ENCODE data around the gene CAMSAP1. TPM values are rescaled to one million over a fixed set of nuclear protein-coding genes. Genes with fewer than 3 reads are reported as not detected.

Gene CAMSAP1
- total RNA-seq, 1 donor from 2014 or later: 35.5 TPM

DNA sequence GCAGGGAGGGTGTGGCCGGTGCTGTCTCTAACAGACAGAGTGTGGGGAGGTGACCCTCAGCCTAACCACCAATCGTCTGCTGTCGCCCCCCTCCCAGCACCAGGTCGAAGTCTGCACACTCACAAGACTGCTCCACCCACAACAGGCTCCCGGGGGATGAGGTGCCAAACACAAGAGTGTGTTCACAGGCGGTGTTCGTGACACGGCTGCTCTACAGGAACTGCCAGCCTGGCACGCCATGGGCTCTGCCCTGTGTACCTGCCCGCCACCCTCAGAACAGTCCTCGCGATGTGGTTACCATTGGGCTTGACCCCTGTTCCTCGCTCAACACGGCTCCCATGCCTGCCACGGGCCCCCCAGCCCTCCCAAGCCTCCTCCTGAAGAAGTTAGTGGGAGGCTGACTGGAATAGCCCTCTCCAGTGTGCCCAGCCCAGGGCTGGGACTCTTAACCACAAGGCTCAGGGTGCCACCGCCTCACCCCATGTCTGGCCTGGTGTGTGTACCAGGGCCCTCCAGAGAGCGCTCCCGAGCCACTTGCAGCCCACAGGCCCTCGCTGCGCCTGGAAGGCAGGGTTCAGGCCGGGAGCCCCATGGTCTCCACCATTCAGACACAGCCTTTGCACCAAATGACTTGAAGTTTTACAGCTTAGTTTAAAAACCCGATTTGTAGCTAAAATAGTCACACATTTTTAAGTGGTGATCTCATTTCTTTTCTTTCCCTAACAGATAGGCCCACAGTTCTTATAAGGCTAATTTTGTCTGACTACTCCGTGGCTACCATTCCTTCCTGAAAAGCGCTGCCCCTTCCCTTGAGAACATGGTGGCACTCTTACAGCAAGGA, 102.5 kb downstream of the CAMSAP1 start:
- TF ChIP-seq, protein P1, sequence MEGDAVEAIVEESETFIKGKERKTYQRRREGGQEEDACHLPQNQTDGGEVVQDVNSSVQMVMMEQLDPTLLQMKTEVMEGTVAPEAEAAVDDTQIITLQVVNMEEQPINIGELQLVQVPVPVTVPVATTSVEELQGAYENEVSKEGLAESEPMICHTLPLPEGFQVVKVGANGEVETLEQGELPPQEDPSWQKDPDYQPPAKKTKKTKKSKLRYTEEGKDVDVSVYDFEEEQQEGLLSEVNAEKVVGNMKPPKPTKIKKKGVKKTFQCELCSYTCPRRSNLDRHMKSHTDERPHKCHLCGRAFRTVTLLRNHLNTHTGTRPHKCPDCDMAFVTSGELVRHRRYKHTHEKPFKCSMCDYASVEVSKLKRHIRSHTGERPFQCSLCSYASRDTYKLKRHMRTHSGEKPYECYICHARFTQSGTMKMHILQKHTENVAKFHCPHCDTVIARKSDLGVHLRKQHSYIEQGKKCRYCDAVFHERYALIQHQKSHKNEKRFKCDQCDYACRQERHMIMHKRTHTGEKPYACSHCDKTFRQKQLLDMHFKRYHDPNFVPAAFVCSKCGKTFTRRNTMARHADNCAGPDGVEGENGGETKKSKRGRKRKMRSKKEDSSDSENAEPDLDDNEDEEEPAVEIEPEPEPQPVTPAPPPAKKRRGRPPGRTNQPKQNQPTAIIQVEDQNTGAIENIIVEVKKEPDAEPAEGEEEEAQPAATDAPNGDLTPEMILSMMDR (IDR thresholded peaks at IDR 0.05): no peak
- Mint-ChIP-seq H3K4me1 (ENCODE audit: low read depth) (peaks cover 30% of the 10 kb centered on the region), H3K27ac (ENCODE audit: unreplicated experiment) (peak overlapping the region; percentile 71), H3K9me3 (ENCODE audit: low read depth) (peaks cover 5% of the 10 kb centered on the region), H3K27me3 (ENCODE audit: low read depth) (no peaks in the 10 kb centered on the region), H3K4me3 (ENCODE audit: unreplicated experiment) (no peak overlapping the region), H3K36me3 (ENCODE audit: low read depth) (peaks cover 6% of the 10 kb centered on the region)
- peak; percentile 83 for DNase-seq (ENCODE audit: low spot score)

DNA sequence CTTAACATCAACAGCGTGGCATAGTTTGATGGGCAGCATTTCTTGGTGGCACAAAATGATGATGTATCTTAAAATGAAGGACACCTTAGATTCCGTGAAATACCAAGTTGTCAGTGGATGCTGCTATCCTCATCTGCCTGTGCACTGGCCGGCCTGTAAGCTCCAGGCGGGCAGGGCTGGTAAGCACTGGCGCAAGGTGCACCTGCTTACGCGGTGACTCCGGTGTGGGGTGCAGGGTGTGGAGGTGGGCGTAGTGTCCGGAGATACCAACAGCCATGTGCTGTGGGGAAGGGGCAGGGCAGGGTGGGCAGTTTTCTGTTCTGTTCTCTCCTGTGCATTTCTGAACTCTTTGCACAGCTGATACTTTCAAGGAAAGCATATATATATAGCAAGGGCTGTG, 103.9 kb downstream of the CAMSAP1 start:
- H3K9me3 Mint-ChIP-seq (ENCODE audit: low read depth): peaks cover 5% of the 10 kb centered on the region
- TF ChIP-seq, protein P1 (IDR thresholded peaks at IDR 0.05): no peak
- H3K4me3 Mint-ChIP-seq (ENCODE audit: unreplicated experiment): no peak overlapping the region
- peaks cover 6% of the 10 kb centered on the region for H3K36me3 Mint-ChIP-seq (ENCODE audit: low read depth)
- no peak overlapping the region for H3K27ac Mint-ChIP-seq (ENCODE audit: unreplicated experiment)
- H3K4me1 Mint-ChIP-seq (ENCODE audit: low read depth): peaks cover 20% of the 10 kb centered on the region
- H3K27me3 Mint-ChIP-seq (ENCODE audit: low read depth): no peaks in the 10 kb centered on the region
- peak; percentile 85 for DNase-seq (ENCODE audit: low spot score)

DNA sequence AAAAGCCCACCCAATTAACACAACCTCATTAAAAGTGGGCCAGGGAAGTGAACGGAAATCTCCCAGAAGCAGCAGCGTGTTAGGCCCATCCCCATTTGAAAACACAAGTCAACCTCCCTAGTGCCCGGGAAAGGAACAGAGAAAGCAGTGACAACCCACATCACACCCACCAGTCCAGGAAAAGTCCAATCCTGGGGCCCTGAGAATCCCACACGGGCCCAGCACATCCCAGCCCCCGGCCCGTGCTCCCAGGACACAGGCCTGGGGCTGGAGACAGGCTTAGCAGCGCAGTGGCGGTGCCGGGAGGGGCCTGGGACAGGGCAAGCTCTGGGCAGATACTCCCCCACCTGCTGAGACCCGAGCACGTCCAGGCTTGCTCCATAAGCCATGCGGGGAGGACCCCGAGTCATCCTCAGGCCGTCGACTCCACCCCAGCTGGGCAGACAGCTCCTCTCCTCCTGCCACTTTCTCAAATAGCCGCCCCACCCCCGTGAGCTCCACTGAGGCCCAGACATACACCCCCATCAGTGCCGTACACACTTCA, 104.4 kb downstream of the CAMSAP1 start:
- no peaks in the 10 kb centered on the region for H3K27me3 Mint-ChIP-seq (ENCODE audit: low read depth)
- TF ChIP-seq, protein P1 (IDR thresholded peaks at IDR 0.05): no peak
- peaks cover 20% of the 10 kb centered on the region for H3K4me1 Mint-ChIP-seq (ENCODE audit: low read depth)
- H3K27ac Mint-ChIP-seq (ENCODE audit: unreplicated experiment): no peak overlapping the region
- peaks cover 4% of the 10 kb centered on the region for H3K36me3 Mint-ChIP-seq (ENCODE audit: low read depth)
- H3K4me3 Mint-ChIP-seq (ENCODE audit: unreplicated experiment): no peak overlapping the region
- peak; percentile 89 for DNase-seq (ENCODE audit: low spot score)
- peaks cover 5% of the 10 kb centered on the region for H3K9me3 Mint-ChIP-seq (ENCODE audit: low read depth)

DNA sequence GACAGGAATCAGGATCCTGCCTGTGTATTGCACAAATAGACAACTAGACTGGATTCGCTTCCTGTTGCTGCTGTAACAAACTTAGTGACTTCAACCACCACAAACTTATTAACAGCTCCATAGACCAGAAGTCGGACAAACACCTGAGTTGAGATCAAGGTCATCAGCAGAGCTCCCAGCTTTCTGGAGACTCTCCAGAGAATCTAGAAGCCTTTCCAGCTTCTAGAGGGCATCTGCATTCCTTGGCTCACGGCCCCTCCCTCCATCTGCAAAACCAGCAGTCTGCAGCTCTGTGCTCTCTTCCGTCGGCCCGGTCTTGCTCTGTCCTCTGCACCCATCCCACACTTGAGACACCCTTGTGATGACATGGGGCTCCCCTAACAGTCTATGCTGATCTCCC, 106.3 kb downstream of the CAMSAP1 start:
- Mint-ChIP-seq H3K27ac (ENCODE audit: unreplicated experiment) (no peak overlapping the region), H3K27me3 (ENCODE audit: low read depth) (peaks cover 3% of the 10 kb centered on the region), H3K9me3 (ENCODE audit: low read depth) (peaks cover 5% of the 10 kb centered on the region), H3K36me3 (ENCODE audit: low read depth) (no peaks in the 10 kb centered on the region), H3K4me1 (ENCODE audit: low read depth) (peaks cover 20% of the 10 kb centered on the region), H3K4me3 (ENCODE audit: unreplicated experiment) (no peak overlapping the region)
- DNase-seq (ENCODE audit: low spot score): no peak
- TF ChIP-seq, protein P1 (IDR thresholded peaks at IDR 0.05): no peak

DNA sequence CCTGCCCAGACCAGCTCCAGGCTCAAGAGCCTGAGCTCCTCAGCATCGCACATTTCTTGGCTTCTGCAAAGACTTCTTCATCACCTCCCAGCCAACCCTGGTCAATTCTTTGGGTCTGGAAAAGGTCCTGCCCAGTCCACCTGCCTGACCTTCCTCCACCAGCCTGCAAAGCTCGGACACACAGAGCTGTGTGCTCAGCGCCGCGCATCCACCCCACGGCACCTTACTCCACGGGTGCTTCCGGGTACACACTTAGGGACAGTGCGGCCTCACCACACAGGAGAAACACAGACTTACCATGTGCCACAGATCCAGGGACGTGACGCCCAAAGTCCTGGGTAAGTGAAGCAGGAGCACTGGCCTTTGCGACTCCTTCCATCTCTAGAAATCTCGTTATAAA, 108.1 kb downstream of the CAMSAP1 start:
- H3K36me3 Mint-ChIP-seq (ENCODE audit: low read depth): no peaks in the 10 kb centered on the region
- TF ChIP-seq, protein P1 (IDR thresholded peaks at IDR 0.05): no peak
- no peak overlapping the region for H3K4me3 Mint-ChIP-seq (ENCODE audit: unreplicated experiment)

More for the DNA sequence above, 108.1 kb downstream of the CAMSAP1 start:
- peaks cover 5% of the 10 kb centered on the region for H3K9me3 Mint-ChIP-seq (ENCODE audit: low read depth)
- DNase-seq (ENCODE audit: low spot score): no peak
- H3K4me1 Mint-ChIP-seq (ENCODE audit: low read depth): peaks cover 2% of the 10 kb centered on the region
- H3K27ac Mint-ChIP-seq (ENCODE audit: unreplicated experiment): no peak overlapping the region
- H3K27me3 Mint-ChIP-seq (ENCODE audit: low read depth): peaks cover 3% of the 10 kb centered on the region
